ENCODE measurements around the gene MYH3.

MYH3 gene

DNA sequence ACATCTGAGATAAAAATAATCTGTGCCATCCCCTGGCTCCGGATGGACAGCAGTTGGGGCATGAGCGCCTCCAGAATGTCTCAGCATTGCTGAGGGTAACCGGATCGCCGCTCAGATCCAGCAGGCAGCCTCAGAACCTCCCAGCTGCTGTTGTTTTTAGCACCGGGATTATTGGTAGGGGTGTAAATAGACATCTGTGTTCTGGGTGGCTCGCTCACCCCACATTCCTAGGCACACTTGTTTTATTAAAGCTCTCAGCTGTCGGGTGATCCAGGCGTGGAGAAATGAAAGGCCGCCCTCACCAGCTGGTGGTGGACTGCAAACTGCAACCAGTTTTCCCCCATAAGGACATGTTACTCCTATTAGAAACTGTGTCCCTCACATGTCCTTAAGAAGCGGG, 32.1 kb downstream of the MYH3 start:
- H3K4me3 ChIP-seq (ENCODE audit: low read depth, low read length) = no peak overlapping the region
- TF ChIP-seq, protein P1, sequence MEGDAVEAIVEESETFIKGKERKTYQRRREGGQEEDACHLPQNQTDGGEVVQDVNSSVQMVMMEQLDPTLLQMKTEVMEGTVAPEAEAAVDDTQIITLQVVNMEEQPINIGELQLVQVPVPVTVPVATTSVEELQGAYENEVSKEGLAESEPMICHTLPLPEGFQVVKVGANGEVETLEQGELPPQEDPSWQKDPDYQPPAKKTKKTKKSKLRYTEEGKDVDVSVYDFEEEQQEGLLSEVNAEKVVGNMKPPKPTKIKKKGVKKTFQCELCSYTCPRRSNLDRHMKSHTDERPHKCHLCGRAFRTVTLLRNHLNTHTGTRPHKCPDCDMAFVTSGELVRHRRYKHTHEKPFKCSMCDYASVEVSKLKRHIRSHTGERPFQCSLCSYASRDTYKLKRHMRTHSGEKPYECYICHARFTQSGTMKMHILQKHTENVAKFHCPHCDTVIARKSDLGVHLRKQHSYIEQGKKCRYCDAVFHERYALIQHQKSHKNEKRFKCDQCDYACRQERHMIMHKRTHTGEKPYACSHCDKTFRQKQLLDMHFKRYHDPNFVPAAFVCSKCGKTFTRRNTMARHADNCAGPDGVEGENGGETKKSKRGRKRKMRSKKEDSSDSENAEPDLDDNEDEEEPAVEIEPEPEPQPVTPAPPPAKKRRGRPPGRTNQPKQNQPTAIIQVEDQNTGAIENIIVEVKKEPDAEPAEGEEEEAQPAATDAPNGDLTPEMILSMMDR (IDR thresholded peaks at IDR 0.05; ENCODE audit: control insufficient read depth, extremely low read depth, insufficient read depth) = no peak
- no peak for DNase-seq (ENCODE audit: low read depth)

DNA sequence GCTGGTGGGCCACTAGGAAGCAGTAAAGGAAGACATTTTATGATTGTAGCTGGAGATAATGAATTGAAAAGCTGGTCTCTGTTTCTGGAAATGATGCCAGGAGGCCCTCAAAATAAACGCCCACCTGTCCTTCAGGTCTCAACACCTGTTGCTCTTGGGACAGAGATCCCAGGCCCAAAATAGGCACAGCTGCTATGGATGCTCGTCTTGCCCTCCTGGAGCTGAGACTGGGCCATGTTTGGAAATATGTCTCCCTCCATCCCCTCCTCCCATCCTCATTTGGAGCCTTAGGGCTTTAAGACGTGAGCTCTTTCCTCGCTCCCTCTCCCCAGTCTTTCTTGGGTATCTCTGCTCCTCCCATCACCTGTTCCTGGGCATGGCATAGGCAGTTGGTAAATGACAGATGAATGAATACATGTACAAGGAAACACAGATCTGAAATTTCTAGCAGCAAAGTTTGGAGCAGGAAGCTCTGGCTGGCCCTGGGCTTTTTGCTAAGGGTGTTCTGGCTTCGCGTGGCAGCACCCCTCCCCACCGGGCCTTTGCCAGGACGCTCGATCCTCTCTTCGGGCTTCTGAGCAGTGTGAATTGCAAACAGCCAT, 33.3 kb downstream of the MYH3 start:
- TF ChIP-seq, protein P1 (IDR thresholded peaks at IDR 0.05; ENCODE audit: control insufficient read depth, extremely low read depth, insufficient read depth) = no peak
- H3K4me3 ChIP-seq (ENCODE audit: low read depth, low read length) = no peak overlapping the region
- DNase-seq (ENCODE audit: low read depth) = no peak

DNA sequence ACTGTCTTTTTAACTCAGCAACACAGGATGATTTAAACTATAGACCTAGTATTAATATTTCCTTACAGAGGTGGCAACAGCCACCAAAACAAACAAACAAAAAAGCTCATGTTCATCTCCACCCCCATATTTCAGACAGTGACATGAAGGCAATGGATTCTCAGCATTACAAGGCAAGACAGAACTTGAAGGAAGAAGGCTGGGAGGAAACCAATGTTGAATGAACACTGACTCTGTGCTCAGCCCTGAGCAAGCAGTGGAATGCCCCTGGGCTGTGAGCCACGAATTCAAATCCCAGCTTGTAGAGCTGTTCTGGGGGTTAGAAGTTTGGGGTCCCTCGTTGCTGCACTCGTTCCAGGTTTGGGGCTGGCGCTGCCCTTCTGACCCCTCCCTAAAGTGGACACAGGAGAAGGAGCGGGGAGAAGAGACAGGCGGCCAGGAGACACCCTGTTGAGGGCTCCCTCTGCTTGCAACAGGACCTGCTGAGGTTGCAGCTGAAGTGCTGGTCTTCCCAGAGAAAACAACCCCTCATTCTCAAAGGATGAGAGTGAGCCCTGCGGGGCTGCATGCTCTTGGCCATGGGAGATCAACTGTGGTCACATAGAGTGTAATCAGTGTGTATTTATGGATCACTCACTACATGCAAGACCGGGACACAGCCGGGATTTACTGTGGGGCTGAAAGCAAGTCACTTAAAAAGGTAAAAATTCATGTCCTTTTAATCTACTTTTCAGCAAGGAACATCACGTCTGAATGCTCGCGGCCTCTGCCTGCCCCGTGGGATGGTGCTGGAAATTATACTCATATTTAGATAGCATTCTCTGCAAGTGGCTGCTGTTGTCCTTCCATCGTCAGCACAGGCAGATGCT, 34.3 kb downstream of the MYH3 start:
- no peak overlapping the region for H3K4me3 ChIP-seq (ENCODE audit: low read depth, low read length)
- no peak for DNase-seq (ENCODE audit: low read depth)
- TF ChIP-seq, protein P1 (IDR thresholded peaks at IDR 0.05; ENCODE audit: control insufficient read depth, extremely low read depth, insufficient read depth) = no peak

DNA sequence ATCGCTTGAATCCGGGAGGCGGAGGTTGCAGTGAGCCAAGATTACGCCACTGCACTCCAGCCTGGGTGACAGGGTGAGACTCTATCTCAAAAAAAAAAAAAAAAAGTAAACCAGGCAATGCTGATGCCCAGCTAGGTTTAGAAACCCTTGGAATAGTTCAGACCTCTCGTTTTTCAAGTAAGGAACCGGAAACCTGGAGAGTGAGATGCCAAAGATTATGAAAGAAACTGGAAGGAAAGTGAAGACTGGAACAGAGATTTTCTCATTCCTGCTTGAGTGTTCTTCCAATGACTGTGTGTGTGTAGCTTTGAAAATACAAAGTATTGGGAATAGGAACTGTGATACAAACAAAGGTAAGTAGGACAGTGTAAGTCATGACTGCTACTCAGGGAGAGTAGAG, 35.7 kb downstream of the MYH3 start:
- no peak for DNase-seq (ENCODE audit: low read depth)
- TF ChIP-seq, protein P1 (IDR thresholded peaks at IDR 0.05; ENCODE audit: control insufficient read depth, extremely low read depth, insufficient read depth) = no peak
- H3K4me3 ChIP-seq (ENCODE audit: low read depth, low read length) = no peak overlapping the region

DNA sequence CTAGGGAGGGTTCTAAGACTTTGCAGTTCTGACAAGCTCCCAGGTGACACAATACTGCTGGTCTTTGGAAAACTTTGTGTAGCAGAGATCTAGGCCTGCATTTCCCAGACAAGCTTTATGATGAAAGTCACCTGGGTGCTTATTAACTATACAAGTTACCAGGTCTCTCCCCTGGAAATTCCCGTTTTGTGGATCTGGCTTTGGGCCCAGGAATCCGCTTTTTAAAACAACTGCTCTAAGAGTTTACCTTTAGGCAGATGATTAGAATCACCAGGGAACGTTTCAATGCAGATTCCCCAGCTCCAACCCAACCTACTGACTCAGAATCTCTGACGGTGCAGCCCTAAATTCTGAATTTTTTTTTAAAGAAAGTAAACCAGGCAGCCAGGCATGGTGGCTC, 36.3 kb downstream of the MYH3 start:
- H3K4me3 ChIP-seq (ENCODE audit: low read depth, low read length) = no peak overlapping the region
- TF ChIP-seq, protein P1 (IDR thresholded peaks at IDR 0.05; ENCODE audit: control insufficient read depth, extremely low read depth, insufficient read depth) = no peak
- DNase-seq (ENCODE audit: low read depth) = peak; percentile 55

- TF ChIP-seq, protein P1 (IDR thresholded peaks at IDR 0.05; ENCODE audit: control insufficient read depth, extremely low read depth, insufficient read depth) = peak; percentile 98
- H3K4me3 ChIP-seq (ENCODE audit: low read depth, low read length) = no peak overlapping the region
- peak; percentile 39 for DNase-seq (ENCODE audit: low read depth)
Measured at GRCh38 chr17:10618202-10618635, 38.9 kb downstream of the MYH3 start.
